ENCODE data around the gene MYO1C. TPM values are rescaled to one million over a fixed set of nuclear protein-coding genes. Genes with fewer than 3 reads are reported as not detected.
"Not testable (repeated sequence)": the region's sequence is repeated elsewhere in the genome, so short reads cannot be mapped to it uniquely, and the experiment has no call there.

Gene MYO1C
- total and polyA plus RNA-seq, 2 of the 8 experiments (the other 6 are each of a cell fraction or from before 2014, with no cell fraction given), result 40.1 to 78.6 TPM

DNA sequence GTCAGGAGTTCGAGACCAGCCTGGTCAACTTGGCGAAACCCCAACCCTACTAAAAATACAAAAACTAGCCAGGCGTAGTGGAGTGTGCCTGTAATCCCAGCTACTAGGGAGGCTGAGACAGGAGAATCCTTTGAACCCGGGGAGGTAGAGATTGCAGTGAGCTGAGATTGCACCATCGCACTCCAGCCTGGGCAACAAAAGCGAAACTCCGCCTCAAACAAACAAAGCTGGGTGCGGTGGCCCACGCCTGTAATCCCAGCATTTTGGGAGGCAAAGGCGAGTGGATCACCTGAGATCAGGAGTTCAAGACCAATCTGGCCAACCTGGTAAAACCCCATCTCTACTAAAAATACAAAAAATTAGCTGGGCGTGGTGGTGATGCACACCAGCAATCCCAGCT, 38.8 kb downstream of the MYO1C start:
- H3K27ac ChIP-seq (ENCODE audit: low read depth, low read length); H2BK5ac ChIP-seq (ENCODE audit: low read depth, low read length); H3K14ac ChIP-seq (ENCODE audit: insufficient read length); H3K4me3 ChIP-seq (ENCODE audit: extremely low read depth in 1 of 4, insufficient read depth in 2 of 4, low read depth in 3 of 4, low read length in 4 of 4); H3K9me3 ChIP-seq (ENCODE audit: insufficient read depth in 2 of 2, low read depth in 1 of 2, low read length in 1 of 2); H2BK20ac ChIP-seq (ENCODE audit: low read length); H3K36me3 ChIP-seq (ENCODE audit: control insufficient read depth in 2 of 4, insufficient read depth in 4 of 4, low read length in 3 of 4); H3K4me1 ChIP-seq (replicated peaks in 1 of 4; ENCODE audit: control insufficient read depth in 3 of 4, insufficient read depth in 4 of 4, low read length in 3 of 4); DNase-seq (ENCODE audit: low read depth in 1 of 2, low spot score in 2 of 2); H2BK12ac ChIP-seq (ENCODE audit: low read depth, low read length); H2BK120ac ChIP-seq (replicated peaks; ENCODE audit: low read depth, low read length); H3K56ac ChIP-seq (replicated peaks; ENCODE audit: insufficient read length, low read depth, low read length); H3K9ac ChIP-seq (replicated peaks in 1 of 4; ENCODE audit: extremely low read depth in 1 of 4, low read depth in 3 of 4, low read length in 3 of 4); H3K4ac ChIP-seq (replicated peaks; ENCODE audit: insufficient read length, low read depth, low read length); H4K5ac ChIP-seq (ENCODE audit: insufficient read length, low read depth, low read length); H3K23ac ChIP-seq (ENCODE audit: insufficient read length); H3K27me3 ChIP-seq (replicated peaks in 1 of 4; ENCODE audit: control insufficient read depth in 3 of 4, extremely low read depth in 1 of 4, insufficient read depth in 3 of 4, low read length in 3 of 4); H4K8ac ChIP-seq (ENCODE audit: extremely low read depth, insufficient read depth, low read length); H2AK5ac ChIP-seq (ENCODE audit: low read depth, low read length); H4K91ac ChIP-seq (replicated peaks; ENCODE audit: insufficient read length, low read length); FAIRE-seq; H2BK15ac ChIP-seq (ENCODE audit: low read length); H3K23me2 ChIP-seq (ENCODE audit: low read depth, low read length); H2AFZ ChIP-seq (ENCODE audit: low read length); H3K79me1 ChIP-seq (ENCODE audit: low read depth, low read length); H3K18ac ChIP-seq (ENCODE audit: extremely low read depth, low read length): not testable (repeated sequence)
- CTCF ChIA-PET (ENCODE audit: partially characterized antibody), result interaction anchor here (0.9 to 3.4 kb wide), 6 partner anchors 9 to 88 kb away, joined by 3 to 15 read pairs (median 5); no protein-coding TSS in a partner anchor
- H3K79me2 ChIP-seq (ENCODE audit: control insufficient read depth in 1 of 2, insufficient read depth in 2 of 2, low read length in 2 of 2), result peaks cover 57 to 71% of the 10 kb centered on the region in 2 experiments
- peak overlapping the region in 1 of 2 experiments; percentile 94; a peak in 1 of 4 replicates for H3K4me2 ChIP-seq (ENCODE audit: insufficient read depth in 1 of 2, low read depth in 2 of 2, low read length in 2 of 2)
- 91% methylated on average over 11 of the region's 11 CpGs; no CpG with 5 or more reads in 1 of the 2 experiments for WGBS, 2 experiments (ENCODE audit: extremely low coverage in 1 of 2, insufficient coverage in 1 of 2, insufficient read length in 1 of 2, insufficient replicate concordance in 2 of 2, low coverage in 1 of 2, low lambda C conversion rate in 2 of 2, missing lambda C conversion rate in 1 of 2)
- peaks cover 3 to 18% of the 10 kb centered on the region in 2 experiments for H4K20me1 ChIP-seq (replicated peaks in 1 of 2; ENCODE audit: control insufficient read depth in 1 of 2, insufficient read depth in 2 of 2, low read length in 2 of 2)
- POLR2A ChIA-PET (ENCODE audit: partially characterized antibody), result interaction anchor here (0.8 to 3.5 kb wide), 8 partner anchors 9 to 152 kb away, joined by 3 to 13 read pairs (median 3); no protein-coding TSS in a partner anchor
